CD4-positive, alpha-beta T cell (primary cell): ENCODE measurements around the gene COX4I1. TPM values are rescaled to one million over a fixed set of nuclear protein-coding genes. Genes with fewer than 3 reads are reported as not detected.

Experiments
- ATAC-seq: fragments of 200-7000 bp; cut with Tn5 transposase; one replicate; pipeline ENCODE4 v1.10.0; 2022; ENCODE audit warnings: mild to moderate bottlenecking; ENCODE audit not compliant: poor library complexity
- CTCF ChIA-PET: fragments of 350-600 bp; sonication (Branson Sonifier 250); formaldehyde crosslinking; loops from one replicate; lab custom pipeline; 2021; ENCODE audit warnings: antibody characterized with exemption, inconsistent platforms; lab: Charles Lee
- POLR2A ChIA-PET: fragments of 350-600 bp; sonication (Branson Sonifier 250); formaldehyde crosslinking; loops from one replicate; lab custom pipeline; 2021; ENCODE audit warnings: antibody characterized with exemption, inconsistent platforms; lab: Charles Lee
- DNase-seq, 14 experiments: peaks; one replicate each; pipeline ENCODE4 v3.0.0-alpha.2; 2013 to 2020; ENCODE audit warnings: mixed read lengths in 2 of 14
- H3K27ac ChIP-seq, 2 donors: one replicate each; pipeline versions ENCODE4 v1.5.1 to v1.7.0; 2013; ENCODE audit warnings: low read length in 2 of 2, low read depth in 1 of 2, mild to moderate bottlenecking in 1 of 2
- H3K27me3 ChIP-seq, 2 experiments: 1 replicate in 1 of 2; 2 replicates in 1 of 2; pipeline versions ENCODE4 v1.6.1 to v1.7.0; 2013; ENCODE audit warnings: low read length in 2 of 2, control low read depth in 1 of 2, mild to moderate bottlenecking in 1 of 2, moderate library complexity in 1 of 2; ENCODE audit not compliant: insufficient read depth in 2 of 2, control insufficient read depth in 1 of 2
- H3K36me3 ChIP-seq: one replicate; pipeline ENCODE4 v1.6.1; 2013; ENCODE audit warnings: low read length, control low read depth; ENCODE audit not compliant: insufficient read depth
- H3K4me1 ChIP-seq: one replicate; pipeline ENCODE4 v1.6.1; 2013; ENCODE audit warnings: low read length, control low read depth; ENCODE audit not compliant: insufficient read depth
- H3K4me3 ChIP-seq: one replicate; pipeline ENCODE4 v1.5.1; 2013; ENCODE audit warnings: mild to moderate bottlenecking, low read length, moderate library complexity
- H3K9me3 ChIP-seq, 2 experiments: 1 replicate in 1 of 2; 2 replicates in 1 of 2; pipeline versions ENCODE4 v1.6.1 to v1.7.0; 2013; ENCODE audit warnings: low read length in 2 of 2, mild to moderate bottlenecking in 2 of 2, control low read depth in 1 of 2, moderate library complexity in 1 of 2; ENCODE audit not compliant: control insufficient read depth in 1 of 2, insufficient read depth in 1 of 2
- H3K27ac Mint-ChIP-seq: one replicate; pipeline ENCODE4 v1.8.0; 2020; ENCODE audit warnings: mixed read lengths
- H3K27me3 Mint-ChIP-seq: one replicate; pipeline ENCODE4 v1.8.0; 2021; ENCODE audit warnings: mixed read lengths
- H3K36me3 Mint-ChIP-seq: one replicate; pipeline ENCODE4 v1.8.0; 2021; ENCODE audit warnings: low read depth, mixed read lengths
- H3K4me1 Mint-ChIP-seq: one replicate; pipeline ENCODE4 v1.8.0; 2021; ENCODE audit warnings: low read depth, mixed read lengths
- H3K4me3 Mint-ChIP-seq: one replicate; pipeline ENCODE4 v1.8.0; 2020; ENCODE audit warnings: mild to moderate bottlenecking, mixed read lengths
- H3K9me3 Mint-ChIP-seq: one replicate; pipeline ENCODE4 v1.8.0; 2020; ENCODE audit warnings: mixed read lengths
- CTCF ChIP-seq: fragments of 200-600 bp; IDR thresholded peaks from one replicate; pipeline ENCODE4 v1.8.0; 2022; ENCODE audit warnings: antibody characterized with exemption, mild to moderate bottlenecking
- intact Hi-C, 2 experiments: fragments of 100-400 bp; cut with DNase I in 1 of 2; cut with micrococcal nuclease in 1 of 2; formaldehyde crosslinking; loops; one replicate each; pipeline versions ENCODE4 v1.15.1 to v1.9.0; 2023 to 2025; cut with DNase I, micrococcal nuclease
- total RNA-seq, 174 experiments: library from RNA in 2 of 174; stranded (reverse) in 2 of 174; gene quantifications; one replicate each; pipeline ENCODE4 v1.2.3 and lab custom pipeline; 2021 to 2026

Gene COX4I1
- total RNA-seq, 2 experiments from 2014 or later: 749 to 750 TPM

GRCh38 chr16:85782451-85782850 lies 17.0 kb upstream of the COX4I1 start:
- Histone ChIP-seq H3K4me1 (no peaks in the 10 kb centered on the region), H3K27me3 (no peaks in the 10 kb centered on the region), H3K9me3 (no peaks in the 10 kb centered on the region), H3K4me3 (no peak overlapping the region), H3K36me3 (peaks cover 76% of the 10 kb centered on the region), H3K27ac (no peak overlapping the region)
- Mint-ChIP-seq H3K36me3 (peaks cover 78% of the 10 kb centered on the region), H3K4me3 (no peak overlapping the region), H3K9me3 (no peaks in the 10 kb centered on the region), H3K4me1 (peaks cover 4% of the 10 kb centered on the region), H3K27me3 (no peaks in the 10 kb centered on the region), H3K27ac (no peak overlapping the region)
- ATAC-seq: no peak
- DNase-seq: no peak
- TF ChIP-seq CTCF: no peak
- ChIA-PET CTCF (no interaction called here), POLR2A (no interaction called here)
- intact Hi-C loops: no loop called here

DNA sequence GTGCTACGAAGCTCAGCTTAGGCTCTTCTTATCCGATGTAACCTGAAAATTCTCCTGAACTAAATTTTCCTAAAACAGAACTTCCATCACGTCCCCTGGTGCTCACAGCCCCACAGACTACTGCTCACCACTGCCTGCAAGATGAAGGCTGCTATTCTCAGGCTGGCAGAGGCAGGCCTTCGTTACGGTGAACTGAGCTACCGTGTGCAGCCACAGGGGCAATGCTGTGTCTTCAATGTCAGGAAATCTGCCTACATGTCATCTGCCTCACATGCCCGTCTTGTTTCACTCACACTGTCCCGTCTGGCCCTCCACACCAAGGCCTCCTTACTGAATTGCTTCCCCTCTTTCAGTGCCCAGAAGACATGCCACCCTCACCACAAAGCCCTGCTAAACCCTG lies 16.1 kb upstream of the COX4I1 start:
- H3K4me1 Mint-ChIP-seq: peaks cover 6% of the 10 kb centered on the region
- no peak overlapping the region for H3K4me3 ChIP-seq
- peak overlapping the region; percentile 30 for H3K27ac Mint-ChIP-seq
- no peaks in the 10 kb centered on the region for H3K9me3 Mint-ChIP-seq
- H3K27me3 ChIP-seq: no peaks in the 10 kb centered on the region
- ChIA-PET CTCF (no interaction called here), POLR2A (no interaction called here)
- H3K27me3 Mint-ChIP-seq: no peaks in the 10 kb centered on the region
- ATAC-seq (no peak), DNase-seq (no peak)
- no peaks in the 10 kb centered on the region for H3K9me3 ChIP-seq
- H3K27ac ChIP-seq: no peak overlapping the region
- H3K4me1 ChIP-seq: no peaks in the 10 kb centered on the region
- H3K36me3 ChIP-seq: peaks cover 76% of the 10 kb centered on the region
- no peak overlapping the region for H3K4me3 Mint-ChIP-seq
- H3K36me3 Mint-ChIP-seq: peaks cover 78% of the 10 kb centered on the region
- intact Hi-C loops: no loop called here
- no peak for TF ChIP-seq CTCF

- intact Hi-C loops: no loop called here
- ChIA-PET POLR2A (no interaction called here), CTCF (no interaction called here)
- TF ChIP-seq CTCF: no peak
- no peaks in the 10 kb centered on the region for H3K27me3 Mint-ChIP-seq
- no peaks in the 10 kb centered on the region for H3K9me3 Mint-ChIP-seq
- peaks cover 76% of the 10 kb centered on the region for H3K36me3 Mint-ChIP-seq
- H3K4me1 Mint-ChIP-seq: peaks cover 18% of the 10 kb centered on the region
- ATAC-seq (no peak), DNase-seq (no peak)
- H3K9me3 ChIP-seq: no peaks in the 10 kb centered on the region
- no peak overlapping the region for H3K27ac Mint-ChIP-seq
- no peaks in the 10 kb centered on the region for H3K27me3 ChIP-seq
- no peaks in the 10 kb centered on the region for H3K4me1 ChIP-seq
- H3K27ac ChIP-seq: no peak overlapping the region
- no peak overlapping the region for H3K4me3 Mint-ChIP-seq
- H3K36me3 ChIP-seq: peaks cover 73% of the 10 kb centered on the region
- H3K4me3 ChIP-seq: no peak overlapping the region
These were observed 14.7 kb upstream of the COX4I1 start for GRCh38 chr16:85784813-85785212.
